Measurements from ENCODE around the gene SLC25A38. TPM values are rescaled to one million over a fixed set of nuclear protein-coding genes. Genes with fewer than 3 reads are reported as not detected.

Gene SLC25A38
- total RNA-seq, 4 donors from 2014 or later = 10.5 to 61.7 (median 40.4) TPM

- no peak for DNase-seq
- TF ChIP-seq CTCF (IDR thresholded peaks at IDR 0.05) (no peak), POLR2A (IDR thresholded peaks at IDR 0.05) (no peak), EP300 (IDR thresholded peaks at IDR 0.05; ENCODE audit: low read depth) (no peak), POLR2AphosphoS5 (IDR thresholded peaks at IDR 0.05) (no peak)
- in situ Hi-C loops (cut with MboI; ENCODE audit: low pct_ligation_motif_present in 1 of 4, low pct_unique_long_range_greater_than_20kb in 1 of 4, low sequenced_read_pairs in 3 of 4) (no loop called here), intact Hi-C loops (cut with DNase I; ENCODE audit: low total_unique reads) (no loop called here)
- Histone ChIP-seq H3K36me3 (no peaks in the 10 kb centered on the region), H3K27ac (no peak overlapping the region), H3K4me1 (peaks cover 0 to 9% (median 2%) of the 10 kb centered on the region in 4 donors), H3K27me3 (no peaks in the 10 kb centered on the region), H3K4me3 (no peak overlapping the region), H3K9me3 (no peaks in the 10 kb centered on the region)
- 60 to 80% methylated on average over 3 of the region's 3 CpGs for WGBS, 2 donors (ENCODE audit: low coverage in 1 of 2)
These were observed 50.5 kb downstream of the SLC25A38 start for GRCh38 chr3:39433642-39434041.

GRCh38 chr3:39434574-39434973, 51.4 kb downstream of the SLC25A38 start:
- TF ChIP-seq EP300 (IDR thresholded peaks at IDR 0.05; ENCODE audit: low read depth) (no peak), POLR2AphosphoS5 (IDR thresholded peaks at IDR 0.05) (no peak), CTCF (IDR thresholded peaks at IDR 0.05) (no peak)
- no peaks in the 10 kb centered on the region for H3K9me3 ChIP-seq
- intact Hi-C loops (cut with DNase I; ENCODE audit: low total_unique reads) (no loop called here), in situ Hi-C loops (cut with MboI; ENCODE audit: low pct_ligation_motif_present in 1 of 4, low pct_unique_long_range_greater_than_20kb in 1 of 4, low sequenced_read_pairs in 3 of 4) (no loop called here)
- no peak for DNase-seq
- no peak overlapping the region for H3K4me3 ChIP-seq
- no peak overlapping the region for H3K27ac ChIP-seq
- 50 to 67% methylated on average over 1 to 5 of the region's 5 CpGs for WGBS, 2 donors (ENCODE audit: low coverage in 1 of 2)
- peaks cover 0 to 9% (median 2%) of the 10 kb centered on the region in 4 donors for H3K4me1 ChIP-seq
- H3K36me3 ChIP-seq = no peaks in the 10 kb centered on the region
- H3K27me3 ChIP-seq = no peaks in the 10 kb centered on the region

- TF ChIP-seq CTCF (IDR thresholded peaks at IDR 0.05) (no peak), EP300 (IDR thresholded peaks at IDR 0.05; ENCODE audit: low read depth) (no peak), POLR2A (IDR thresholded peaks at IDR 0.05) (no peak), POLR2AphosphoS5 (IDR thresholded peaks at IDR 0.05) (no peak)
- Histone ChIP-seq H3K9me3 (no peaks in the 10 kb centered on the region), H3K4me3 (no peak overlapping the region), H3K36me3 (no peaks in the 10 kb centered on the region), H3K27me3 (no peaks in the 10 kb centered on the region), H3K4me1 (peaks cover 0 to 9% (median 2%) of the 10 kb centered on the region in 4 donors), H3K27ac (no peak overlapping the region)
- intact Hi-C loops (cut with DNase I; ENCODE audit: low total_unique reads) (no loop called here), in situ Hi-C loops (cut with MboI; ENCODE audit: low pct_ligation_motif_present in 1 of 4, low pct_unique_long_range_greater_than_20kb in 1 of 4, low sequenced_read_pairs in 3 of 4) (no loop called here)
- 69% methylated on average over 1 of the region's 1 CpG; no CpG with 5 or more reads in 1 of the 2 donors for WGBS, 2 donors (ENCODE audit: low coverage in 1 of 2)
- DNase-seq = no peak
These were observed 52.0 kb downstream of the SLC25A38 start for GRCh38 chr3:39435006-39435748.

GRCh38 chr3:39438880-39439279, 55.7 kb downstream of the SLC25A38 start:
- intact Hi-C loops (cut with DNase I; ENCODE audit: low total_unique reads) = no loop called here
- DNase-seq = no peak

More at GRCh38 chr3:39438880-39439279, 55.7 kb downstream of the SLC25A38 start:
- no peak for TF ChIP-seq POLR2AphosphoS5 (IDR thresholded peaks at IDR 0.05)
- no peak for TF ChIP-seq EP300 (IDR thresholded peaks at IDR 0.05; ENCODE audit: low read depth)
- no peak for TF ChIP-seq POLR2A (IDR thresholded peaks at IDR 0.05)
- TF ChIP-seq CTCF (IDR thresholded peaks at IDR 0.05) = no peak
- Histone ChIP-seq H3K4me1 (peaks cover 0 to under 1% (median 0%) of the 10 kb centered on the region in 4 donors), H3K27ac (no peak overlapping the region), H3K27me3 (no peaks in the 10 kb centered on the region), H3K36me3 (no peaks in the 10 kb centered on the region), H3K4me3 (no peak overlapping the region), H3K9me3 (no peaks in the 10 kb centered on the region)
- in situ Hi-C loops (cut with MboI; ENCODE audit: low pct_ligation_motif_present in 1 of 4, low pct_unique_long_range_greater_than_20kb in 1 of 4, low sequenced_read_pairs in 3 of 4) = no loop called here
- WGBS, 2 donors (ENCODE audit: low coverage in 1 of 2) = 44 to 59% methylated on average over 4 of the region's 4 CpGs

Measured in transverse colon (tissue), 4 donors.